ENCODE measurements around the gene RHPN2.

- TF ChIP-seq GABPA (IDR thresholded peaks at IDR 0.05; ENCODE audit: low read depth), result no peak
- TF ChIP-seq CTCF (IDR thresholded peaks at IDR 0.05; ENCODE audit: insufficient read depth, low read length), result no peak
- no peak for TF ChIP-seq POLR2AphosphoS5 (IDR thresholded peaks at IDR 0.05; ENCODE audit: low read depth)
- TF ChIP-seq SPI1 (IDR thresholded peaks at IDR 0.05; ENCODE audit: borderline replicate concordance, low read depth), result no peak
- no peak for TF ChIP-seq REST (IDR thresholded peaks at IDR 0.05; ENCODE audit: insufficient replicate concordance, low read depth)
Observed at GRCh38 chr19:33071887-33072286, 7.2 kb upstream of the RHPN2 start.
